ENCODE data around the gene UBE2R2.

Gene UBE2R2

GRCh38 chr9:33818167-33818846 lies 1.3 kb downstream of the UBE2R2 start:
- H3K9me3 ChIP-seq (replicated peaks in 1 of 2; ENCODE audit: control insufficient read depth in 2 of 2, insufficient read depth in 1 of 2, low read depth in 1 of 2, low read length in 2 of 2), result no peaks in the 10 kb centered on the region
- H2BK15ac ChIP-seq (ENCODE audit: low read length), result no peak overlapping the region
- H4K91ac ChIP-seq (ENCODE audit: low read depth, low read length, poor library complexity), result no peak overlapping the region
- H4K8ac ChIP-seq (ENCODE audit: low read depth, low read length), result no peak overlapping the region
- H3K4me2 ChIP-seq (ENCODE audit: insufficient read depth, low read length, poor library complexity, severe bottlenecking), result peak overlapping the region; percentile 71
- H3K23ac ChIP-seq (ENCODE audit: low read depth, low read length, poor library complexity), result peak overlapping the region; percentile 68
- H3K9ac ChIP-seq (ENCODE audit: low read depth, low read length, poor library complexity), result no peak overlapping the region
- no CpG with 5 or more reads among the region's 18 CpGs for WGBS, 2 donors (ENCODE audit: extremely low coverage in 2 of 2, insufficient read length in 2 of 2, insufficient replicate concordance in 1 of 2)
- H3K4me1 ChIP-seq (ENCODE audit: control insufficient read depth in 2 of 2, insufficient read depth in 1 of 2, low read depth in 1 of 2, low read length in 2 of 2), result peaks cover 4 to 10% of the 10 kb centered on the region in 2 donors
- no peak overlapping the region for H2AK5ac ChIP-seq (ENCODE audit: low read depth, low read length)
- H3K27ac ChIP-seq (replicated peaks; ENCODE audit: low read length), result peak overlapping the region; percentile 99
- H3K18ac ChIP-seq (ENCODE audit: low read length), result peak overlapping the region; percentile 85
- DNase-seq (ENCODE audit: low spot score), result no peak
- peak overlapping the region; percentile 77 for H2AFZ ChIP-seq (ENCODE audit: low read length)
- no peaks in the 10 kb centered on the region for H3K79me1 ChIP-seq (ENCODE audit: low read depth, low read length)
- H3K4ac ChIP-seq (ENCODE audit: low read length), result no peak overlapping the region
- H3K14ac ChIP-seq (ENCODE audit: low read length), result no peak overlapping the region
- no peaks in the 10 kb centered on the region for H3K27me3 ChIP-seq (ENCODE audit: control insufficient read depth in 3 of 3, insufficient read depth in 3 of 3, low read depth in 1 of 3, low read length in 3 of 3)
- H2BK5ac ChIP-seq (ENCODE audit: low read length), result peak overlapping the region; percentile 100
- H2BK12ac ChIP-seq (ENCODE audit: low read length), result no peak overlapping the region
- no peak overlapping the region for H2BK120ac ChIP-seq (ENCODE audit: low read depth, low read length)
- H3K36me3 ChIP-seq (replicated peaks in 1 of 2; ENCODE audit: control insufficient read depth in 2 of 2, insufficient read depth in 2 of 2, low read length in 2 of 2), result peaks cover 0 to 14% of the 10 kb centered on the region in 2 donors
- H3K4me3 ChIP-seq (ENCODE audit: low read length in 2 of 2), result peak overlapping the region; percentile 65 to 87

- Histone ChIP-seq H3K23ac (ENCODE audit: low read depth, low read length, poor library complexity) (no peak overlapping the region), H2AK5ac (ENCODE audit: low read depth, low read length) (no peak overlapping the region), H3K27ac (replicated peaks; ENCODE audit: low read length) (peak overlapping the region; percentile 99), H2BK12ac (ENCODE audit: low read length) (no peak overlapping the region), H2BK5ac (ENCODE audit: low read length) (no peak overlapping the region), H2BK120ac (ENCODE audit: low read depth, low read length) (no peak overlapping the region), H3K18ac (ENCODE audit: low read length) (no peak overlapping the region), H3K9me3 (replicated peaks in 1 of 2; ENCODE audit: control insufficient read depth in 2 of 2, insufficient read depth in 1 of 2, low read depth in 1 of 2, low read length in 2 of 2) (peaks cover 0 to 4% of the 10 kb centered on the region in 2 donors), H4K8ac (ENCODE audit: low read depth, low read length) (no peak overlapping the region), H2BK15ac (ENCODE audit: low read length) (no peak overlapping the region), H3K4me3 (ENCODE audit: low read length in 2 of 2) (peak overlapping the region; percentile 65 to 87), H3K27me3 (ENCODE audit: control insufficient read depth in 3 of 3, insufficient read depth in 3 of 3, low read depth in 1 of 3, low read length in 3 of 3) (no peaks in the 10 kb centered on the region), H3K36me3 (replicated peaks in 1 of 2; ENCODE audit: control insufficient read depth in 2 of 2, insufficient read depth in 2 of 2, low read length in 2 of 2) (peaks cover 0 to 20% of the 10 kb centered on the region in 2 donors), H3K79me1 (ENCODE audit: low read depth, low read length) (no peaks in the 10 kb centered on the region), H3K4me1 (ENCODE audit: control insufficient read depth in 2 of 2, insufficient read depth in 1 of 2, low read depth in 1 of 2, low read length in 2 of 2) (peaks cover 4 to 10% of the 10 kb centered on the region in 2 donors), H3K4me2 (ENCODE audit: insufficient read depth, low read length, poor library complexity, severe bottlenecking) (peak overlapping the region; percentile 71), H4K91ac (ENCODE audit: low read depth, low read length, poor library complexity) (no peak overlapping the region), H3K14ac (ENCODE audit: low read length) (no peak overlapping the region), H3K9ac (ENCODE audit: low read depth, low read length, poor library complexity) (no peak overlapping the region), H3K4ac (ENCODE audit: low read length) (no peak overlapping the region), H2AFZ (ENCODE audit: low read length) (no peak overlapping the region)
- DNase-seq (ENCODE audit: low spot score), result no peak
- no CpG with 5 or more reads among the region's 4 CpGs for WGBS, 2 donors (ENCODE audit: extremely low coverage in 2 of 2, insufficient read length in 2 of 2, insufficient replicate concordance in 1 of 2)
These were observed 2.0 kb downstream of the UBE2R2 start for GRCh38 chr9:33818847-33819500.

GRCh38 chr9:33820231-33820745 lies 3.3 kb downstream of the UBE2R2 start:
- Histone ChIP-seq H3K4me2 (ENCODE audit: insufficient read depth, low read length, poor library complexity, severe bottlenecking) (no peak overlapping the region), H3K9me3 (replicated peaks in 1 of 2; ENCODE audit: control insufficient read depth in 2 of 2, insufficient read depth in 1 of 2, low read depth in 1 of 2, low read length in 2 of 2) (peaks cover 0 to 5% of the 10 kb centered on the region in 2 donors), H3K79me1 (ENCODE audit: low read depth, low read length) (no peaks in the 10 kb centered on the region), H3K27ac (replicated peaks; ENCODE audit: low read length) (no peak overlapping the region), H3K4me3 (ENCODE audit: low read length in 2 of 2) (peak overlapping the region in 1 of 2 donors; percentile 65), H3K14ac (ENCODE audit: low read length) (no peak overlapping the region), H2BK12ac (ENCODE audit: low read length) (no peak overlapping the region), H3K27me3 (ENCODE audit: control insufficient read depth in 3 of 3, insufficient read depth in 3 of 3, low read depth in 1 of 3, low read length in 3 of 3) (no peaks in the 10 kb centered on the region), H2BK120ac (ENCODE audit: low read depth, low read length) (no peak overlapping the region), H3K9ac (ENCODE audit: low read depth, low read length, poor library complexity) (no peak overlapping the region), H3K4ac (ENCODE audit: low read length) (no peak overlapping the region), H2AFZ (ENCODE audit: low read length) (no peak overlapping the region), H4K8ac (ENCODE audit: low read depth, low read length) (no peak overlapping the region), H2AK5ac (ENCODE audit: low read depth, low read length) (no peak overlapping the region), H2BK5ac (ENCODE audit: low read length) (no peak overlapping the region), H3K18ac (ENCODE audit: low read length) (no peak overlapping the region), H3K36me3 (replicated peaks in 1 of 2; ENCODE audit: control insufficient read depth in 2 of 2, insufficient read depth in 2 of 2, low read length in 2 of 2) (peaks cover 0 to 26% of the 10 kb centered on the region in 2 donors), H3K4me1 (ENCODE audit: control insufficient read depth in 2 of 2, insufficient read depth in 1 of 2, low read depth in 1 of 2, low read length in 2 of 2) (peaks cover 4 to 10% of the 10 kb centered on the region in 2 donors), H3K23ac (ENCODE audit: low read depth, low read length, poor library complexity) (no peak overlapping the region), H2BK15ac (ENCODE audit: low read length) (no peak overlapping the region), H4K91ac (ENCODE audit: low read depth, low read length, poor library complexity) (no peak overlapping the region)
- no CpG with 5 or more reads among the region's 4 CpGs for WGBS, 2 donors (ENCODE audit: extremely low coverage in 2 of 2, insufficient read length in 2 of 2, insufficient replicate concordance in 1 of 2)
- no peak for DNase-seq (ENCODE audit: low spot score)

DNA sequence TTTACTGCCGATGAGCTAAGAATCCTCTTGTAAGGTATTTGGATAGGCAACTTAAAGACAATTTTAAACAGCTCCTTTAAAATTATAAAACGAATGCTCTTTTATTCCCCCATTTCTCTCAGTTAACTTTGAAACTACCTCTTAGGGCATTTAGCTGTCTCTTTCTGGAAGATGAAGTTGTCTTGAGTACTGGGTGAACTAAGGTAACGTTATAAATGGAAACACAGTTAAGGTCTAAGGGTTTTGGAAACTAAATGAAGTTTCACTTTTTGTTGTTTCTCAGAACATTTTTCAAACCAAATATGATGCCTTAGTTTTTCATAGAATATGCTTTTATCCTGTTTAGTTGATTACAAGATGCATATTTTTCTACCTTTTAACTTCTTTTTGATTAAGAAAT lies 6.8 kb downstream of the UBE2R2 start:
- Histone ChIP-seq H3K27ac (replicated peaks; ENCODE audit: low read length) (no peak overlapping the region), H2AK5ac (ENCODE audit: low read depth, low read length) (no peak overlapping the region), H4K8ac (ENCODE audit: low read depth, low read length) (no peak overlapping the region), H2BK5ac (ENCODE audit: low read length) (no peak overlapping the region), H3K79me1 (ENCODE audit: low read depth, low read length) (no peaks in the 10 kb centered on the region), H3K36me3 (replicated peaks in 1 of 2; ENCODE audit: control insufficient read depth in 2 of 2, insufficient read depth in 2 of 2, low read length in 2 of 2) (peaks cover 0 to 46% of the 10 kb centered on the region in 2 donors), H3K9ac (ENCODE audit: low read depth, low read length, poor library complexity) (no peak overlapping the region), H3K4ac (ENCODE audit: low read length) (no peak overlapping the region), H3K4me3 (ENCODE audit: low read length in 2 of 2) (no peak overlapping the region), H3K4me2 (ENCODE audit: insufficient read depth, low read length, poor library complexity, severe bottlenecking) (no peak overlapping the region), H3K14ac (ENCODE audit: low read length) (no peak overlapping the region), H2BK12ac (ENCODE audit: low read length) (no peak overlapping the region), H4K91ac (ENCODE audit: low read depth, low read length, poor library complexity) (no peak overlapping the region), H3K4me1 (ENCODE audit: control insufficient read depth in 2 of 2, insufficient read depth in 1 of 2, low read depth in 1 of 2, low read length in 2 of 2) (peaks cover 0 to 5% of the 10 kb centered on the region in 2 donors), H3K27me3 (ENCODE audit: control insufficient read depth in 3 of 3, insufficient read depth in 3 of 3, low read depth in 1 of 3, low read length in 3 of 3) (no peaks in the 10 kb centered on the region), H2AFZ (ENCODE audit: low read length) (no peak overlapping the region), H3K18ac (ENCODE audit: low read length) (no peak overlapping the region), H2BK120ac (ENCODE audit: low read depth, low read length) (no peak overlapping the region), H3K9me3 (replicated peaks in 1 of 2; ENCODE audit: control insufficient read depth in 2 of 2, insufficient read depth in 1 of 2, low read depth in 1 of 2, low read length in 2 of 2) (peaks cover 0 to 5% of the 10 kb centered on the region in 2 donors), H3K23ac (ENCODE audit: low read depth, low read length, poor library complexity) (no peak overlapping the region), H2BK15ac (ENCODE audit: low read length) (no peak overlapping the region)
- WGBS, 2 donors (ENCODE audit: extremely low coverage in 2 of 2, insufficient read length in 2 of 2, insufficient replicate concordance in 1 of 2), result no CpG with 5 or more reads among the region's 3 CpGs
- DNase-seq (ENCODE audit: low spot score), result no peak
